Vagina (tissue), 2 donors: ENCODE results near the gene MAGEA9. TPM values are rescaled to one million over a fixed set of nuclear protein-coding genes. Genes with fewer than 3 reads are reported as not detected.
"Not testable (repeated sequence)": the region's sequence is repeated elsewhere in the genome, so short reads cannot be mapped to it uniquely, and the experiment has no call there.

ENCODE experiments used
- DNase-seq, 2 donors: peaks; one replicate each; pipeline ENCODE4 v3.0.0-alpha.2; 2017; ENCODE audit errors: extremely low spot score in 2 of 2
- H3K27ac ChIP-seq: fragments of 200-600 bp; sonication (generic); one replicate; pipeline ENCODE4 v1.5.1; 2019
- H3K27me3 ChIP-seq: fragments of 200-600 bp; sonication (generic); one replicate; pipeline ENCODE4 v1.5.1; 2019
- H3K36me3 ChIP-seq, 2 donors: fragments of 200-600 bp; sonication (generic); one replicate each; pipeline ENCODE4 v1.5.1; 2017 to 2019
- H3K4me1 ChIP-seq: fragments of 200-600 bp; sonication (generic); one replicate; pipeline ENCODE4 v1.5.1; 2019
- H3K4me3 ChIP-seq, 2 donors: fragments of 200-600 bp; sonication (generic); 1 replicate in 1 of 2; 2 replicates in 1 of 2; pipeline ENCODE4 v1.5.1; 2016 to 2019
- H3K9me3 ChIP-seq: fragments of 200-600 bp; sonication (generic); one replicate; pipeline ENCODE4 v1.5.1; 2019
- POLR2A ChIP-seq, 2 donors: fragments of 450-650 bp; IDR thresholded peaks; one replicate each; pipeline ENCODE4 v1.6.1; 2017; ENCODE audit warnings: antibody characterized with exemption in 2 of 2, mild to moderate bottlenecking in 2 of 2, moderate library complexity in 2 of 2
- POLR2AphosphoS5 ChIP-seq, 2 donors: sonication (generic); formaldehyde crosslinking; IDR thresholded peaks; one replicate each; pipeline ENCODE4 v1.9.0; 2017; ENCODE audit warnings: antibody characterized with exemption in 2 of 2, mild to moderate bottlenecking in 2 of 2, low read depth in 1 of 2; ENCODE audit not compliant: insufficient read depth in 1 of 2
- intact Hi-C: fragments of 100-400 bp; cut with DNase I; formaldehyde crosslinking; loops from one replicate; pipeline ENCODE4 v1.15.1; 2023
- total RNA-seq: library from RNA; depleted of rRNA; stranded (reverse); fragments of >200 nt; gene quantifications from one replicate; pipeline ENCODE4 v1.2.3, GENCODE V29; 2016
- TF ChIP-seq, protein P1 (sequence below), 3 experiments: fragments of 450-650 bp in 2 of 3; fragments of 200-600 bp in 1 of 3; sonication (generic) in 1 of 3; IDR thresholded peaks; one replicate each; pipeline ENCODE4 v1.5.1; 2017 to 2019; ENCODE audit warnings: antibody characterized with exemption in 3 of 3, mild to moderate bottlenecking in 2 of 3, moderate library complexity in 2 of 3

Gene MAGEA9
- total RNA-seq, 1 donor from 2014 or later: not detected

DNA sequence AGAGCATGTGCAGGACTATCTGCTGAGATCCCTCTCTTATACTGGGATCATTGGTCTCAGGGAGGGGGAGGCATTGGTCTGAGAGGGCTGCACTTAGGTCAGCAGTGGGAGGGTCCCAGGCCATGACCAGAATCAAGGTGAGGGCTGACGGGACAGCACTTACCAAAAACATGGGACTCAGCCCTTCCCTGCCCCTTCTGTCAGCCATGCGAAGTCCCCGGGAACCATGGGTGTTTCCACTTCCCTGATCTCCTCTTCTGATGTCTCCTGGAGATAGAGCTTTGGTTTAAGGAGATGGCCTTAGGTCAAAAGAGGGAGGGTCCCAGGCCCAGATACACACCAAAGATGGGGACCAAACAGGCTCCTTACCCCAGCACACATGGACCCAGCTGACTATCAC, 20.8 kb upstream of the MAGEA9 start:
- Histone ChIP-seq H3K36me3 (no peaks in the 10 kb centered on the region), H3K27me3 (no peaks in the 10 kb centered on the region), H3K9me3 (no peaks in the 10 kb centered on the region), H3K4me3 (no peak overlapping the region), H3K27ac (no peak overlapping the region), H3K4me1 (no peaks in the 10 kb centered on the region)
- peak in 1 of 2 donors; percentile 81 for DNase-seq
- intact Hi-C loops: no loop called here
- TF ChIP-seq POLR2AphosphoS5 (IDR thresholded peaks at IDR 0.05; ENCODE audit: insufficient read depth in 1 of 2, low read depth in 1 of 2) (no peak), POLR2A (IDR thresholded peaks at IDR 0.05) (no peak)
- TF ChIP-seq, protein P1, sequence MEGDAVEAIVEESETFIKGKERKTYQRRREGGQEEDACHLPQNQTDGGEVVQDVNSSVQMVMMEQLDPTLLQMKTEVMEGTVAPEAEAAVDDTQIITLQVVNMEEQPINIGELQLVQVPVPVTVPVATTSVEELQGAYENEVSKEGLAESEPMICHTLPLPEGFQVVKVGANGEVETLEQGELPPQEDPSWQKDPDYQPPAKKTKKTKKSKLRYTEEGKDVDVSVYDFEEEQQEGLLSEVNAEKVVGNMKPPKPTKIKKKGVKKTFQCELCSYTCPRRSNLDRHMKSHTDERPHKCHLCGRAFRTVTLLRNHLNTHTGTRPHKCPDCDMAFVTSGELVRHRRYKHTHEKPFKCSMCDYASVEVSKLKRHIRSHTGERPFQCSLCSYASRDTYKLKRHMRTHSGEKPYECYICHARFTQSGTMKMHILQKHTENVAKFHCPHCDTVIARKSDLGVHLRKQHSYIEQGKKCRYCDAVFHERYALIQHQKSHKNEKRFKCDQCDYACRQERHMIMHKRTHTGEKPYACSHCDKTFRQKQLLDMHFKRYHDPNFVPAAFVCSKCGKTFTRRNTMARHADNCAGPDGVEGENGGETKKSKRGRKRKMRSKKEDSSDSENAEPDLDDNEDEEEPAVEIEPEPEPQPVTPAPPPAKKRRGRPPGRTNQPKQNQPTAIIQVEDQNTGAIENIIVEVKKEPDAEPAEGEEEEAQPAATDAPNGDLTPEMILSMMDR (IDR thresholded peaks at IDR 0.05): no peak

DNA sequence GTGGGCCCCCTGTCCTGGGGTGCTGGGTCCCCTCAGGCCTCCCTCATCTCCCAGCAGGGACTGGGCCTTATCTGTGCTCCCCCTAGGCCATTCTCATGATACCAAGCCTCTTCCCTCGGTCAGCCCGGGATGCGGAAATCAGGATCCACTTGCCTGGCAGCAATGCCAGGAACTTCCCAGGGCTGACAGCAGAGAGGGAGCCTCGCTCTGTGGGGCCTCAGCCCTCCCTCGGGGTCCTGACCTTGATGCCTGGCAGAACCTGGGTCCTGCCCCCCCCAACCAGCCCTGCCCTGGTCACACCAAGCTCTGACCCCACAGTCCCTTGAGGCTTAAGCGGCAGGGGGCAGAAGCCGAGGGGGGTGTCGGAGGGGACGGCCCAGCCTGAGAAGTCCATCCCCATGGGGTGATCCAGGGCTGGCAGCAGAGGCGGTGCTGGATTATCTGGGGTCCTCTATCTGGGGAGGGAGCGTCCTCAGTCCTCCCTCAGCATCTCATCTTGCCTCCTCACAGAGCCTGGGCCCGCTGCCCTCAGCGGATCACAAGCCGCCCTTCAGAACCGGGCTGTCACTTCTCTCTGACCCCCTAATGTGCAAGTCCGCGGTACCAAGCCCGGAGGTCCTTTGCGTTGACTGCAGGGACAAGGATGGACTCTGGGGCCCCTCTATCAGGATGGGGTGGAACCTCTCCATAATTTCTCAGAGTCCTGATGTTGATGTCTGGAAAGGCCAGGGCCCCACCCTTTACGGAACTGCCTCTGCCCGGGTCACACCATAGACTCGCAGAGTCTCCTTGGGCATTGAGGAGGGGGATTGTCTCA, 19.7 kb upstream of the MAGEA9 start:
- intact Hi-C loops, H3K27me3 ChIP-seq, H3K36me3 ChIP-seq, H3K27ac ChIP-seq, H3K9me3 ChIP-seq, H3K4me1 ChIP-seq, H3K4me3 ChIP-seq: not testable (repeated sequence)
- peak in 1 of 2 donors; percentile 81 for DNase-seq

DNA sequence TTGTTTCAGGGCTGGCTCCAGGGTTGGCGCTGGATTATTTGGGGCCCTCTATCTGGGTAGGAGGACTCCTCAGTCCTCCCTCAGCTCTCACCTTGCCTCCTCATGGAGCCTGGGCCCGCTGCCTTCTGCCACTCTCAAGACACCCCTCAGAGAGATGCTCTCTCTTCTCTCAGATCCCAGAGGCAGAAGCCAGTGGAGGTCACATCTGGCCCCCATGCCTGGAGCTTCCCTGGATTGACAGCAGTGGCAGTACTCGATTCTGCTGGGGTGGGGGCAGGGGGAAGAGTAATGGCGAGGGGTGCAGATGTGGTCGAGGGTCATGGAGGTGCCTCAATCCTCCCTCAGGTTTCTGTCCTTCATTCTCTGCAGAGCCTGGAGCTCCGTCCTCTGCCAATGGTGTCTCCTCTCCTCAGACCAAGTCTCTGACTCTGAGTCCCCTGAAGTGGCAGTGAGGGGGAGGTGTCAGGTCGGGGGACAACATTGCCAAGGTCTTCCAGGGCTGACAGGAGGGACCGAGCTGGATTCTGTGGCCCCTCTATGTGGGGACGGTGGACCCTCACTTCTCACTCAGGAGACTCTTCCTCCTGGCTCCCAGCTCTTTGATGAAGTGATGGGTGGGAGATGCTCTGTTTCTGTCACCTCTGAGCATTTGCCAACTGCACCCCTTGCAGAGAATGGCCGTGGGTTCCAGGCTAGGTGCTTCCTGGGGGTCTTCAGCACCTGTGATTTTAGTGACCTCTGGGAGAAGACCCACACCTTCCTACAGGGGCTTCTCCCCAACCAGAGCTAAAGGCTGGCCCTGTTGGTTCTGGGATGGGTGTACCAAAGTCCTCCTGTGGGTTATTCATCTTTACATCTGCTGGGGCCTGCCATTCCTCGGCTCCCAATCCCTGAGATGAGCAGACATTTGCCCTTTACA, 18.8 kb upstream of the MAGEA9 start:
- no peaks in the 10 kb centered on the region for H3K27me3 ChIP-seq
- H3K27ac ChIP-seq: no peak overlapping the region
- no peak overlapping the region for H3K4me3 ChIP-seq
- H3K36me3 ChIP-seq: no peaks in the 10 kb centered on the region
- DNase-seq: peak in 1 of 2 donors; percentile 70
- H3K9me3 ChIP-seq: no peaks in the 10 kb centered on the region
- intact Hi-C loops: no loop called here
- TF ChIP-seq, protein P1 (IDR thresholded peaks at IDR 0.05): no peak
- TF ChIP-seq POLR2A (IDR thresholded peaks at IDR 0.05): no peak
- TF ChIP-seq POLR2AphosphoS5 (IDR thresholded peaks at IDR 0.05; ENCODE audit: insufficient read depth in 1 of 2, low read depth in 1 of 2): no peak
- no peaks in the 10 kb centered on the region for H3K4me1 ChIP-seq

DNA sequence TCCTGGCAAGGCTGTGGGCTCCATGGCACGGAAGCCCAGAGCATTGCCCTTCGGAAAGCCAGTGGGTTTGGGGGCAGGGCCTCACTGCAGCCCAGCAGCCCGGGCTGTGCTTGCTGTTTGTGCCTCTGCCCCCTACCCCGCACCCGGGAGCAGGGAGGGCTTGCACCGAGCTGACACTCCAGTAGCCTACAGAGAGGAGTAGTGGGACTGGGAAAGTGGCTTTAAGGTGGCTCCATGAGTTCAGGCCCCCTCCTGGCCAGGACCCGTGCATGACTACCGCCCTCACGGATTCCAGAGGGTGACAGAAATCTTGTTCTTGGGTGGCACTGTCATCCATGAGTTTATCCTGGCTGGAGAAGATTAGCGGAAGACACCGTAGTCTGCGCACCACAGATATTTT, 11.4 kb upstream of the MAGEA9 start:
- intact Hi-C loops, H3K27ac ChIP-seq, DNase-seq, H3K9me3 ChIP-seq, H3K4me1 ChIP-seq, H3K27me3 ChIP-seq, H3K36me3 ChIP-seq, H3K4me3 ChIP-seq: not testable (repeated sequence)

GRCh38 chrX:149773026-149773425, 8.7 kb upstream of the MAGEA9 start:
- H3K27me3 ChIP-seq, H3K9me3 ChIP-seq, H3K36me3 ChIP-seq, H3K4me3 ChIP-seq, DNase-seq, intact Hi-C loops, H3K27ac ChIP-seq, H3K4me1 ChIP-seq: not testable (repeated sequence)

GRCh38 chrX:149773768-149774167, 8.0 kb upstream of the MAGEA9 start, which contains the start of gene HSFX1:
Gene HSFX1 (plus strand): TSS chrX:149774068. CDS start chrX:149774682, 614 bp downstream.
- H3K9me3 ChIP-seq, H3K4me3 ChIP-seq, H3K36me3 ChIP-seq, H3K4me1 ChIP-seq, intact Hi-C loops, DNase-seq, H3K27ac ChIP-seq, H3K27me3 ChIP-seq: not testable (repeated sequence)

DNA sequence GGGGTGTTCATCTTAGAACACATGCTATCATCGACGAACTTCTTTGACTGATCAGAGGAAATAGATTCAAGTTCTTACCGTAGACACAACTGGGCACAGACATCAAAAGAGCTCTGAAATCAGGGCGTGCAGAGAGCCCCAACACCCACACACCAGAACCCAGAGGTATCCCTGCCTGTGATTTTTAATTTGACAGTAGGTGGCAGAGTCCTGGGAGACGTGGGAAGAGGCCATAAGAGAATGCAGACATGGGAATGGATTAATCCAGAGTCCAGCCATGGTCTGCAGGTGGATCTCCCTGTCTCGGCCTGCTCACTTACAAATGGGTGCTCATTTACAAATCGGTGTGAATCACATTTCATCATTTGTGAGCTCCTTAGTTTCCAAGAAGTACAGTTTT, 3.7 kb upstream of the MAGEA9 start:
- DNase-seq, intact Hi-C loops, H3K27me3 ChIP-seq, H3K36me3 ChIP-seq, H3K27ac ChIP-seq, H3K4me3 ChIP-seq, H3K9me3 ChIP-seq, H3K4me1 ChIP-seq: not testable (repeated sequence)

DNA sequence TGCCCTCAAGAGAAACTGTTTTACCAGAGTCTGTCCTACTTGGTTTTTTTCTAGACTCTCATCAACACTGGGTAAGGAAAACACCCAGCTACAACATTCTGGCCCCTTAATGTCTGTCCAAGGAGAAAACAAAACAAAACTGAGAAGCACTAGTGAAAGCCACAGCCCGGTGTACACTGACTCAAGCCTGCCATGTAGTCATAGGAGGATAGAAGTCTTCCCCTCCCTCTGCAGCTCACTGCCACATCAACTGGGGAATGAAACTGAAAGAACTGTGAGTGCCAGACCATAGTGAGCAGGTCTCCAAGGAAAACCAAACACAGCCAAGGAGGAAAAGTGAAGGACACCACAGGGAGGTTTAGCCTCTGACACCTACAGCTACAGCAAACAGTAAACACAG, 13.8 kb downstream of the MAGEA9 start:
- H3K9me3 ChIP-seq, H3K4me1 ChIP-seq, H3K4me3 ChIP-seq, H3K36me3 ChIP-seq, DNase-seq, H3K27me3 ChIP-seq, H3K27ac ChIP-seq, intact Hi-C loops: not testable (repeated sequence)
